Epithelial cell of proximal tubule (primary cell): ENCODE results near the gene SUPT20H. TPM values are rescaled to one million over a fixed set of nuclear protein-coding genes. Genes with fewer than 3 reads are reported as not detected.

Source experiments
- DNase-seq: peaks from one replicate; pipeline ENCODE4 v3.0.0-alpha.2; 2011; ENCODE audit warnings: low read depth
- H3K4me3 ChIP-seq: 2 replicates; pipeline ENCODE4 v1.5.1; 2011; ENCODE audit warnings: low read depth, mild to moderate bottlenecking, low read length
- CTCF ChIP-seq: conservative IDR thresholded peaks from 2 replicates; pipeline ENCODE4 v1.5.1; 2012; ENCODE audit warnings: low read depth, mild to moderate bottlenecking, low read length
- total RNA-seq: library from RNA; depleted of rRNA; stranded (reverse); fragments of >200 nt; gene quantifications from 2 replicates; pipeline ENCODE4 v1.2.3, GENCODE V29; 2015

Gene SUPT20H
- total RNA-seq, 1 donor from 2014 or later = 41.4 TPM

DNA sequence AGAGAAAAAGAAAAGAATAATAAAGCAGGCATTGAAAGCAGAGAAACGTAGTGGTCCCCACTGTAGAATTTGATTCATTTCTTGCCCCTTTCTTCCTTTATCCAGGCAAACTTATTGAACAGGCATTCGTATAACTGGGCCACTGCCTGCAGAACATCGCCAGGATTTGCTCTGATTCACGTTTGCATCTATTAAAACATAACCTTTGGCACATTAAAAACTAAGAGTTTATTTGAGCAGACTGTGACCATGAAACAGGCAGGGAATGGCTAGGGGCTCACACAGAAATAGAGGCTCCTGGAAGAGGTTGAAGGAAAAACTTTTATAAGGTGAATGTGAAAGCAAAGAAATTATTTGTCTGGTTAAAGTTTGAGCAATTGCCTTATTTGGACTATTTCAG is 12.5 kb upstream of the SUPT20H start:
- DNase-seq = no peak
- TF ChIP-seq CTCF = no peak
- no peak overlapping the region for H3K4me3 ChIP-seq

DNA sequence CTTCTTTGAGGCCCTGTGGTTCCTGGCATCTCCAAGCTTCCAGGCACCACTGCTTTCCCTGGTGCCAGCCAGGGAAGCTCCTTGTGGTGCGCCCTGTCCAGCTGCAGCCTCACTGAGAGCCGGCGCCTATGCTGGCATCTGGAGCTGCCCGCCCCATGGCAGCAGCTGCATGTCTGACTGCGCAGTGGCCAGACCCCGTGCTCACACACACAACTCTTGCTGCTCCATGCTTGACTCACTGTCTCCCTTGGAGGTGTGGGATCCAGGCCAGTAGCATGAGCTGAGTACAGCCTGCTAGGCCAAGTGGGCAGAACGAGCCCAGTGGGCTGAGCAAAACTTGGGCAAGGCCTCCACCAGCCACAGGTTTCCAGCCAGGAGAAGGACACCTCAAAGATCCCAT is 11.5 kb upstream of the SUPT20H start:
- no peak overlapping the region for H3K4me3 ChIP-seq

DNA sequence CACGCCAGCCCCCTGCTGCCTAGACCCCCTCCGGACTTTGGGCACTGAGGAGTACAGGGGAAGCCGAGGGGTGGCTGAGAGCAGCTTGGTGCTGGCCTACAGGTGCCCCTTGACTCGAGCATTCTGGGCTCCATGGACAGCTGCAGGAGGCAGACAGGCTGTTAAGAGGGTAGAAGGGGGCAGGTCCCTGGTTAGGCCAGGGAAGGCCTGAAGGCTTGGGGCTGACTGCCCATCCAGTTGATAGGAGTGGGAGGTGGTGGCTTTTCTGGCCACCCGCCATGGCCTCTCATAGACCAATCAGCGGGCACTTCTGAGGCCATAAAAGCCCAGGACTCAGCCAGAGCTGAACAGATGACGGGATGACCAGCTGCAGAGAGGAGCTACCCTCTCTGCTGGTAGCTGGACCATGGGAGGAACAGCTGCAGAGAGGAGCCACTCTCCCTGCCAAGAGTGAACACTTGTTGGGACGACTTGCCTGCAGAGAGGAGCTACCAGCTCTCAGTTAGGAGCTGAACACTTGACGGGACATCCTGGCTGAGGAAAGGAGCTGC is 10.7 kb upstream of the SUPT20H start:
- no peak overlapping the region for H3K4me3 ChIP-seq
- TF ChIP-seq CTCF = no peak
- no peak for DNase-seq

More for the DNA sequence above, 11.5 kb upstream of the SUPT20H start:
- no peak for DNase-seq
- TF ChIP-seq CTCF = no peak

- no peak for DNase-seq
- TF ChIP-seq CTCF = no peak
Observed at GRCh38 chr13:37069597-37070103, 10.2 kb upstream of the SUPT20H start.

DNA sequence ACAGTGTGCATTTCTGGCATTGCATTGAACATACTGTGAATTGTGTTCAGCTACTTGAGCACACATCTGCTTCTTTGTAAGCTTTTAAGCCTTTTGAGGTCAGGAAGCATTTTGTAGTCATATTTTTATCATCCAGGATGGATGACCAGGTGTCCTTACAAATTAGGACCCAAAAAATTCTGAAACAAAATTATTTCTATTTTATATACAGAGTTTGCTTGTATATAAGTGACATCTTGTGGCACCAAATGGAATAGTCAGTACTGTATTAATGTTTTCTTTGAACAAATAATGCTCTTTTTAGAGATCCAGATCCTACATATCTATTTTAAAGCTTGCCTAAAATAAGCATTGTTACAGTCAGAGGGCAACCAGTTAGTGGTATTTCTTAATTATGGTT is 9.5 kb upstream of the SUPT20H start:
- DNase-seq = no peak
- peak; percentile 37 for TF ChIP-seq CTCF
- H3K4me3 ChIP-seq = no peak overlapping the region

More at GRCh38 chr13:37069597-37070103, 10.2 kb upstream of the SUPT20H start:
- H3K4me3 ChIP-seq = no peak overlapping the region

GRCh38 chr13:37067874-37068273 is 8.4 kb upstream of the SUPT20H start:
- DNase-seq = no peak
- no peak for TF ChIP-seq CTCF
- no peak overlapping the region for H3K4me3 ChIP-seq

DNA sequence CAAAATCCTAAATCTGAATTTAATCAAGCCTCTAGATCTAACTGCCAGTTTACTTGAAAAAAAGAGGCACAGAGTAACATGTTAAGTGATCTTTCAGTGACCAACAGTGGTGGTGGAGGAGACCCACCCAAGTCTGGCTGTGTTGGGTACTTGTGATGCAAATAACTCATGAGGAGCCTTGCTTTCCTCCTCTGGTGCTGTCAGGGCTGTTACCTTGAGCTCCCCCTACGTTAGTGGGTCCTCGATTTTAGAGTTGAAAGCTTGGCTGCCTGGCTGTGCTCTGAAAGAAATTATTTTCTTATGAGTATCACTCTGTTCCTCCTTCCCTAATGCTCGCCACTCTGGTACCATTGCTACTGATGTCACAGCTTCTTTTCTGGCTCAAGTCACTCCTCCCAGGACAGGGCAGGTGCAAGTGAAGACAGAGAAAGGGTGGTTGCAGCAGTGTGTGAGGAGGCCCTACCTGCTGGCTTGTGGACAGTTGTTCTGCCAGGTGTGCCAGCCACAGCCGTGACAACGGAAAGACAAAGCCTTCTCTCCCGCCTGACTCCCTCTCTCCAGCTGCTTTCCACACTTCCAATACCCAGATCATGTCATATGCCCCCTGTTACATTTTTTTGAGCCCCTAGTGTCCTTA is 6.5 kb upstream of the SUPT20H start:
- DNase-seq = no peak
- no peak overlapping the region for H3K4me3 ChIP-seq
- TF ChIP-seq CTCF = no peak
